ENCODE results near the gene ZBED3.
A peak's percentile ranks its signal among the peaks of the same experiment; 100 is the strongest.
"Not testable (repeated sequence)": the region's sequence is repeated elsewhere in the genome, so short reads cannot be mapped to it uniquely, and the experiment has no call there.

The ZBED3 gene, protein sequence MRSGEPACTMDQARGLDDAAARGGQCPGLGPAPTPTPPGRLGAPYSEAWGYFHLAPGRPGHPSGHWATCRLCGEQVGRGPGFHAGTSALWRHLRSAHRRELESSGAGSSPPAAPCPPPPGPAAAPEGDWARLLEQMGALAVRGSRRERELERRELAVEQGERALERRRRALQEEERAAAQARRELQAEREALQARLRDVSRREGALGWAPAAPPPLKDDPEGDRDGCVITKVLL

DNA sequence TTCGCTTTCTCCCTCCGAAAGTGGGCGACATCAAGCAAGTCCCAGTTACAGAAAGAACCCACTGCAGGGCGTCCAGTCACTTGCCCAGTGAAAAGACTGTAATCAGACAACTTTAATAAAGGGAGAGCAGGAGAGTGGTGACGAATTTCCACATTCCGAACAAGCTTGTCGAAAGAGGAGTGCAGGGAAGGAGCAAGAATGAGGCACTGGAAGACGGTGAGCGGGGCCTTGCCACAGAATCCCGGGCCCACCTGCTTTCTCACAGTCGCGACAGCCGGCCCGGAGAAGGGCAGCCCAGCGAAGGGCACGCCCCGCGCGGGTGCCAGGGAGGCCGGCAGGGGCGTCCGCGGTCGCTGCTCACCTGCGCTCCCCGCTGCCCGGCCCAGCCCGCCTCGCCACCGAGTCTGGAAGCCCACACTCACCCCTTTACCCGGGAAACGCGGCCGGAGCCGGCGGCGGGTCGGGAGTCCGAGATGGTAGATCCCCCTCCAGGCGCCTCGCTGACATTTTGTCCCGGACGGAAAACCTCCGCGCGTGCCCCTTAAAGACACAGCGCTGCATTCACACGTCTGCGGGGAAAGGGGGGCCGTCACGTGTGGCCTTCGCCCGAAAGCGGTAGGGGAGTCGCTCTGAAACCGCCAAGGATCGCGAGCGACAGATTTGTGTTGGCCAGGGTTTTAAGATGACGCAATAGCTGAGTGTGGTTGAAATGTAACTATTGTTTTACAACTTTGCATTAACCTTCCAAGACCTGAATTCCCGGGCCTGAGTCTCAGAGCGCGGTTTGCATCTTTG, at the start of gene ZBED3:
TSS of gene ZBED3 (minus strand) at position 597 of the 795 bp plus-strand sequence. CDS start 9,407 bp downstream, outside the sequence.
- DNase-seq, result peak; percentile 16

DNA sequence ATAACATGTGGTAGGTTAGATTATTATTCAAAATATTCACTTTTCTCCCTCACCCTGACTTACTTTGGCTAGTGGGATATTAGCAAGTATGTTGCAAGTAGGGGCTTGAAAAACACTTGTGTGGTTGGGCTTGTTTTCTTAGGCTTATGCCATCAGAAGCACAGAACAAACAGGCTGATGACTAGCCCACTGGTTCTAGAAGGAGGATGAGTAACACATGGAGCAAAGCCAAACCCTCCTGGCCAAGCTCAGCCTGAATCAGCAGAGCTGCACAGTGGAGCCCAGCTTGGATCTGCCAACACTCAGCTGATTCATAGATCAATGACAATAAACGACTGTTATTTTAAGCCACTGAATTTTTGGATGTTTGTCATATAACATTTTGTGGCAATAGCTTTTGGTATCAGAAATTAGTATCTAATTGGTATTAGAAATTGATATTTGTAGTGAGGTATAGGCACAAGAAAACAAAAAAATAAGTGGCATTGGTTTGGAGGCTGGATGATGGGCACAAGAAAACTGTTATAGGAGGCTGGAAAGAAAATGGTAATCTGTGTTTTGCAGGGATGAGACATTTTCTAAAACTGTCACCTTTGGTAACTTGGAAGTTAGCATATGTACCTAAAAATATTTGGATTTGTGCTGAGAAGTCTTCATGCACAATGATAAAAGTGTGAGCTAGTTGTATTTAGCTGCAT, 46.1 kb upstream of the ZBED3 start:
- DNase-seq, result no peak

DNA sequence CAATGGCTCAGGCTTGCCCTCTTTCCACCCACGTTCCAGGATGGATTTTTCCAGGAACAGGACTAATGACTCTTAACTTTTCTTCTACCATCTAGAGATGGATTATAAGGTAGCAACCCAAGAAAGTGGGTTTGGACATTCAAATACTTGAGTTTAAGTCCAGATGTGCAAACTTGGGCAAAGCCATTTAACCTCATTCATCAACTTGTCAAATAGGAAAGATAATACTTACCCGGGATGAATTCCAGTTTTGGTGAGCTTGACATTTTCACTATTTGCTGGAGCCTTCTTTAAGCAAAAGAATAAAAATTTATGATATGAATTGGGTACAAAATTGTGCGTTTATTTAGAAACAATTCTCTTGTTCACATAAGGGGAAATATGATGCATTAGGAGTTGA, 44.3 kb upstream of the ZBED3 start:
- no peak for DNase-seq

DNA sequence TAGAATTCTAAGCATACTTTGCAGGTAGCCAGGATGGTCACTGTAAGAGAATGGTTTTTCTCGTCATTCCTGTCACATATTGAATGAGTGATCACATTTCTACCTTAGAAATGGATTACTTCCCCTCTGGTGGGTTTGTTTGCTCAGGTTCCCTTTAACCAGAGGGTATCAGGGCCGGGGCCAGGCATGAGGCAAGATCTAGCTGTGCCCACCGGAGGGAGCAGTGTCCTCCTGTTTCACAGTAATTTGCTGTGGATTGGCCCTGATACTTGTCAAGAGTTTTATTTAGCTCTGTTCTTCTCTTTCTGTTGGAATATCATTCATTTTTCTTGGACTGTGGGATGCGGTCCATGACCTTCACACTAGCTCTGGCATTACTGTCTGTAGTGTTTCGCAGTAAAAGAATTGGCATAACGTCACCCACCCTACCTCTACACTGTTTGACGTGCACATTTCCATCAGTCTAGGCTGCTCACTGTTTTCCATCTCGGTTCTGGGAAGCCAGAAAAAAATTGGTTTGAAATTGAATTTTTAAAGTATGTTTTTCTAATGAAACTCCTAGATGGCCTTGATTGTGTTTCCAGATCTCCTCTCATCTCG, 42.4 kb upstream of the ZBED3 start:
- no peak for DNase-seq

DNA sequence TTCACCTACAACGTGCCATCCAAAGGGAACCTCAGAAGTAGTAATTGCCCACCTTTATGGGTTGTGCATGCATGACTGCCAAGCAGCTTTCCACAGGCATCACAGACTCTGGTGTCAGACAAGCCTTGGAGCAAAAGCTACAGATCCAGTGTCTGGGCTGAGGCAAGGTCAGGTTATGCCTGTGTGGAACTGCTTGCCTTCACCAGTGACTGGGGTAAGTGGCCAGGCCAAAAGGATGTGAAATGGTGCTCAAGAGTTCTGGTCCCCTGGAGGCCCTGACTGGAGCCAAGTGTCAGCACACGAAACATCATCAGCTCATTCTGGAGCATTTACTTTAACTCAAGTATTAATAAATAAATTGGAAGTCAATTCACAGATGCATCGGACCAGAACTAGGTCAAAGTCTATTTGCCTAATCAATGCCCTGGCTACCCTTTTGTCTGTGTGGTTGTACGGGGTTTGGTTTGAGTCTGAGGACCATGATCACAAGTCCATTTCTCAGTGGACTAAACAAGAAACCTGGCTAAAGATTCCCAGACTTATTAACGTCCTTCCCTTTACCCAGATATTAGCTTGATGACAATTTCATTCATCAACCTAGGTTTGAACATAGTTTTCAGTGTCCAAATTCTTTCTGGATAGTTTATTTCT, 41.5 kb upstream of the ZBED3 start:
- DNase-seq, result no peak

DNA sequence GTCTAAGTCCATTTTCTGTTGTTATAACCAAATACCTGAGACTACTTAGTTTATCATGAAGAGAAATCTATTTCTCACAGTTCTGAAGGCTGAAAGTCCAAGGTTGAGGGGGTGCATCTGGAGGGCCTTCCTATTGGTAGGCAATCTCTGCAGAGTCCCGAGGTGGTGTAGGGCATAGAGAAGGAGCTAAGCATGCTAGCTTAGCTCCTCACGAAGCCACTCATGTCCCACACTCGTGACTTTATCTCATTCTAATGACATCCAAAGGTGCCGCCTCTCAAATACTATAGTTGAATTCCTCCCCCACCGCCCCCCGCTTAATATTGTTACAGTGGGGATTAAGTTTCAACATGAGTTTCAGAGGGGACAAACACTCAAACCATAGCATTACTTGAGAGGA, 36.0 kb upstream of the ZBED3 start:
- no peak for DNase-seq

DNA sequence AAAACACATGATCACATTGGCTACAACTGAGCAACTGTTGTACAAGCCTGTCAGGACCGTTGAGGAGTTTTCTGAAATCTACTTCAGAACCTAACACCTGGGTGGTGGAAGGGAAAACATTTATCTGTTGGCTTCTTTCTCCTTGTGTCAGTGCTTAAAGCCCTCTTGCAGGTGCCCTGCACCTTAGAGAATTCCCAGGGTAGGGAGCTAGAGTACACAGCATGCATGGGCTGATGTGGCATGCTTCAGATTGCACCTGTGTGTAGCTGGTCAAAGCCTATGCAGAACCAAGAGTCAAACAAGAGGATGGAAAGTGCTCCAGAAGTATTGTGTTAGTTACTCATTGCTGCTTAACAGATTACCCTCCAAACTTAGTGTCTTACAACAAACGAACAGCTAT, 33.6 kb upstream of the ZBED3 start:
- DNase-seq, result no peak

DNA sequence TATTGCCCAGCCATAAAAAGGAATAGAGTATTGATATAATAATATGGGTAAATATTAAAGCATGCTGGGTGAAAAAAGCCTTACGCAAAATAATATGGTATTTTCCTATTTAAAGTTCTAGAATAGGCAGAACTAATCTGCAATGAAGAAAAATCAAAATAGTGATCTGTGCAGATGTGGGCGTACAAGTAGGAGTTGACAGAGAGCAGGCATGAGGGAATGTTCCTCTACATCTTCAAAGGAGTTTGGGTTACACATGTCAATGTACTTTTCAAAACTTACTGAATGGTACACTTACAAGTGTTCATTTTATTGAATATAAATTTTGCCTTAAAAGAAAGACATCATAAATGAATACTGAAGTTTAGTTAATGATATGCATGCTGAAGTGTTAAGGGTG, 33.0 kb upstream of the ZBED3 start:
- no peak for DNase-seq

DNA sequence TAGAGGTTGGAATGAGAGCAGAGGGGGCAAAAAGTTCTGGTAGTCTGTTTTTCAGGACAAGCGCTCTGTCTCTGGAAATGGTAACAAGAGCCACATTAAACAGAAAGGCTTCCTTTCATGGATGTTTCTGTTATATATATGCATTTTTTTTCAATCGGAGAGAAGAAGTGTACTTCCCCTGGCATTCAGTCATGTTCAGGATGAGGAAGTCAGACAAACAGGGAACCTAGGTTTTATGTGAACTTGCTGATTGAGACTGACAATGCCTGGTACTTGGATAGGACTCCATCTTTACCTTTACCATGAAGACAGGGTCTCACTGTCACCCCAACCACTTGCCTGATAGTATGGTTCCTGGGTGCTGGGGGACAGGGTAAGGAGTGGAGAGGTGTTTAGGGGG, 30.1 kb upstream of the ZBED3 start:
- DNase-seq, result no peak

DNA sequence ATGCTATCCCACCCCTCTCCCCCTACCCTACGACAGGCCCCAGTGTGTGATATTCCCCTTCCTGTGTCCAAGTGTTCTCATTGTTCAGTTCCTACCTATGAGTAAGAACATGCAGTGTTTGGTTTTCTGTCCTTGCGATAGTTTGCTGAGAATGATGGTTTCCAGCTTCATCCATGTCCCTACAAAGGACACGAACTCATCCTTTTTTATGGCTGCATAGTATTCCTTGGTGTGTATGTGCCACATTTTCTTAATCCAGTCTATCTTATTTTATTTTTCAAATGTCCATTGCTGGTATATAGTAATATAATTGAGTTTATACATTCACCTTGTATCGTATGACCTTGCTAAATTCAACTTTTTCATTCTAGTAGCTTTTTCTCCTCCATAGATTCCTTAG, 19.9 kb upstream of the ZBED3 start:
- DNase-seq, result not testable (repeated sequence)

DNA sequence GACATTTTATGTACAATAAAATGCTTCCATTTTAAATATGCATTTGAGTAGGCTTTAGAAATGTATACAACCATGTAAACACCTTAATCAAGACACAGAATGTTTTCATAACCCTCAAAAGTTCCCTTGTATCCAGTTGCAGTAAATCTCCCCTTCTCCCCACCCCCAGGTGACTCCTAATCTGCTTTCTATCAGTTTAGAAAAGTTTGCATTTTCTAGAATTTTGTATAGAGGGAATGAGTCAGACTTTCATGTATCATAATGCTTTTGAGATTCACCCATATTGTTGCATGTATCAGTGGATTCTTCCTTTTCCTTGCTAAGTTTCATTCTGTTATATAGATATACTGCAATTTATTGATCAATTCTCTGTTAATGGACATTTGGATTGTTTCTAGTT, 17.7 kb upstream of the ZBED3 start:
- no peak for DNase-seq

DNA sequence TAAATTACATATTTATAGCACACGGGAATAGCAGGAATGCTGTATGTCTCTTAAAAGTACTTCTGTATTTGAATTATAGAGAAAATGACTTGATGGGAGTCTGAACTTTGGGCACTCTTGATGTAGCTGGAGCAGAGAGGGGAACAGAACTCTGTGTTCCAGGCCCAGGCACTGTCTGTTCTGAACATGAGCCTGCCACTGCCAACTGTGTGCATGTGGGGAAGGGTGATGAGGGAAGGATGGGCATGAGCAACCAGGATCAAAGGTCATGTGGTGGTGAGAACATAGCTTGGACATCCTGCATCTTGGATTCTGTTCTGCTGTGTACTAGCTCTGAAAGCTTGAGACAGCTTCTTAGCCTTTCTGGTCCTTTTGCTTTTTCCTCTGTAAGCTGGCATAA, 16.4 kb upstream of the ZBED3 start:
- DNase-seq, result no peak

DNA sequence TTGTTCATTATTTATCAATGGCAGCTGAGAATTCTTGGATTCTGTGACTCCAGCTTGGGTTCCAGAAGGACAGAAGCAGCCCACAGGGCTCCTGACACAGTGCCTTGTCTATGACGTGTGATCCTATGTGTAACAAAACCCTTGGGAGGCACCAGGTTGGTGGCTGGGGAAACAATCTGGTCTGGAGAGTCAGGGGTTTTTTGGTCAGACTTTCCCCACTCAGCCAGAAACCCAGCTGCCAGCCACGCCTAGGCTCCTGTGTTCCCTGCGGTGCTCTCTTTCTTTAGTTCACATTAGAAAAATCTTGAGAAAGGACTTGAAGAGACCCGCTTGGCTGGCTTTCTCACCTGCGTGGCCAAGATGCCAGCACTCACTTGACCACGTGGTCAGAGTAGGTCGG, 15.5 kb upstream of the ZBED3 start:
- no peak for DNase-seq

DNA sequence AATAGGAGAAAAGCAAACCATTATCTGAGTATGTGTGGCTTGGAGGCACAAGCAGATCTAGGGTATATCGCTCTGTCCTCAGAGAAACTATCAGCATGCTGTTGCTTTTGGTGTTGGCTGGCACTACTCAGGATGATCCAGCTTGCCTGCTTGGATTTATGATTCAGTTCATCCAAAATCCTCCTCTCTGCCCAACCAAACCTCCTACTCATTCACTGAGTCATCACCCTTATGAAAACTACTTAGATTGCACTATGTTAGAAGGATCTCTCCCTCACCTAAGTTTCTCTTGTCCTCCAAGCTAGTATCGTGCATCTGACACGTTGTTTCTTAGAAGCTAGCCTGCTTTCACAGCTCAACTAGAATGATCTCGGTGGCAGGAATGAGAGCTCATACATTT, 14.2 kb upstream of the ZBED3 start:
- no peak for DNase-seq

DNA sequence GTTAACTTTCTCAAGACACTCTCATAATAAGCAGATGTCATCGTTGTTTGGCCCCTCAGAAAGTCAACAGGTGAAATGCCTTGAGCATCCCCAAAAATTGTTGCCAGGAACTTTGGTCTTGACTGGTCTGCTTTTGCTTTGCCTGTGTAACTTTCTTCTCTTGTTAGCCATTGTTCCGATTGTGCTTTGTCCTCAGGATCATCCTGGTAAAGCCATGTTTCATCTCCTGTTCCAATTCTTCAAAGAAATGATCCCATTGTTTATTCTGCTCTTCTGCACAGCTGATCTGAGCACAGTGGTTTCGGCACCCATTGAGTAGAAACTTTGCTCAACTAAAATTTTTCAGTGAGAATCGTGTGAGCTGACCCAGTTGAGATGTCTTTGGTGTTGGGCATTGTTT, 8.1 kb upstream of the ZBED3 start:
- no peak for DNase-seq

DNA sequence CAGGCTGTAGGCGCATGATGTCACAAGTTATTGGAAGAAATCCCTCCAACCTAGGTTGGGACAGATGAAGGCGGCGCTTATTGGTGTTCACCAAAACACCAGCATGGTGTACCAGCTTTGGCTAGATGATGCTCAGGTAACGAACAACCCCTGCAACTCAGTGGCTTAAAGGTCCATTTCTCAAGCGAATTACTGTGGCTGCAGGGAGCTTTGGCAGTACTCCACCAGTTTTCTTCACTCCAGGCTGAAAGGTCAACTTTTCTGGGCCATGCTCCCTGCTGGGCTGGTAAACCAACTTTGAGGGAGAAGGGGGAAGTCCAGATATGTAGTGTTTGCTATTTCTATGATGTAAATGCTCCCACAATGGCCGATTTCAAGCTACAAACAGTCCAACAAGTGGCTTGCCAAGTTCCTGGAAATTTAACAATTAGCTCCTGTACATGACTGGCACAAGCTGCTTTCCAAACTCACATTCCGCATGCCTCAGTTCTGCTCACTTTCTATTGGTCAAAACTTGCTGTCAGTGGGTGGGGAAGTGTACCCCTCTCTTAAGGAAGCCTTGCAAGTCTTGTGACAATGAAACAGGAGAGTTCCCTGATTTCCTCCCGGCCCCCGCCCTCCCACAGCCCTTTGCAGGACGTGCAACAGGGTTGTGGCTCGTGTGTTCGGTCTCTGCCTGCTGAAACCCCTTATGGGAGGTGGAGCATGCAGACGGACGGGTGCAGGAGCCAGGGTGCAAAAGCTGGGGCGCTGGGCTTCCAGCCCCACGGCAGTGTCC, 588 bp upstream of the ZBED3 start:
- DNase-seq, result no peak

DNA sequence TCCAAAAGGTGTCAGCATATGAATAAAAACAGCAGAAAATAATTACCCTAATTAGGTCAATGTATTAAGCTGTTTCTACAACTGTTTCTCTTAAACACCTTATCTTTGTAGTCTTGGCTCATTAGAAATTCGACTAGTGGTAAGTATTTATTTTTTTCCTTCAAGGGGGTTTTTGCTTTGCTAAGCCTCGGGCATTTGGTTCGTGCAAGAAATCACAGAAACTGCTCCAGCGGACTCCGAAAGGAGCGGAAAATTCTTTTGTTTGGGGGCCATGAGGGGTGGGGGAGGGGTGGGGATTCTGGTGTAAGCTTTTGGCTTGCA, 757 bp downstream of the ZBED3 start:
- no peak for DNase-seq

DNA sequence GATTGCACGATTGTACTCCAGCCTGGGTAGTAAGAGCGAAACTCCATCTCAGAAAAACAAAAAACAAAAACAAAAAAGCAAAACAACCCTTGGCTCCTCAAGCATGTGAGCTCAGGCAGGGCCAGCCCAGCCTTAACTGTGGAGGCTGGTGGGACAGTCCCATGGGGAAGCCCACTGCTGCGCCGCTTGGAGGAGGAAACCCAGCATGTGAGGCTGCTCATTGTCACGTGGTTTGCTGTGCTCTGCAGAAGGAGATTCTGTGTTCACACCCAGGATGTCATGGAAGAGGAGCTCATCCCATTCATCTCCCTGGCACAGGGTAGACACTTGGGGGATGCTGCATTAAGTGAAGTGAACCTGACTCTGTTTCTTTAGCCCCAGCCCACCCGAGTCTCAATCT, 4.0 kb downstream of the ZBED3 start:
- no peak for DNase-seq

DNA sequence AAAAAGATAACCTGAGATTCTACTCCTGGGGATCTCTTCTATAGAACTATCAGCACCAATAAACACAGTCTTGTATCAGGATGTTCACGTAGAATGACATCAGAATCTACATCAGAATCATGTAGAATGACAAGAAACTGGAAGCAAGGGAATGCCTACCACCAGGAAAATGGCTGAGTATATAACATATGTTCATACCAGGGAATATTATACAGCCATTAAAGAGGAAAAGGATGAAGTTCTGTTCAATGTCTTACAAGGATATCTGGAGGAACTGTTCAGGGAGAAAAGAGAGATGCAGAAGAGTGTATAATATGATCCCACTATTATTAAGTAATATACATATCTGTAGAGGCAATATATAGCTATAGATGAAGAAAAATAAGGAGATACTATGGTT, 4.8 kb downstream of the ZBED3 start:
- DNase-seq, result no peak

DNA sequence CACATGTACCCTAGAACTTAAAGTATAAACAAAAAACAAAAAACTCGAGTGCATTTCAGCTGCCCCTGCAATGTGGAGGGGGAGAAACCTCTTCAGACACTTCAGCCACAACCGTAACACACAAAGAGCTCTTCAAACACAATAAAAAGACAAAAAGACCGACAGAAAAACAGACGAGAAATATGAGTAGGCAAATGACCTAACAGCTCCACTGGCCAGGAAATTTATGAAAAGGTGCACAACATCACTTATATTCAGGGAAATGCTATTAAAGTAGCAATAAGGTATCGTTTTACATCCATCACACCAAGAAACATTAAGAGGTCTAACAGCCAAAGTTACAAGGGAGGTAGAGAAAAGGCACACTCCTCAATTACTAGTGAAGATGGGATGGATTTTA, 6.2 kb downstream of the ZBED3 start:
- no peak for DNase-seq

DNA sequence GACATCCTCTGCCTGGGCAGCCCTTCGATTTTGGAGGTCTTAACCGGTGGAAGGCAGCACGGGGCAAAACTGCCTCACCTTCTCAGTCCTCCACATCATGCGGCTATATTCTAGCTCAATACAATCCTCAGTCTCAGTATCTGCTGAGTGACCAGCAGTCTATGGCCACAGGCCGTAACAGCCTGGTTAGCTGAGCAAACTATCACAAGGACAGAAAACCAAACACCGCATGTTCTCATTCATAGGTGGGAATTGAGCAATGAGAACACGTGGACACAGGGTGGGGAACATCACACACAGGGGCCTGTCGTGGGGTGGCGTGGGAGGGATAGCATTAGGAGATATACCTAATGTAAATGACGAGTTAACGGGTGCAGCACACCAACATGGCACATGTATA, 6.6 kb downstream of the ZBED3 start:
- DNase-seq, result not testable (repeated sequence)

DNA sequence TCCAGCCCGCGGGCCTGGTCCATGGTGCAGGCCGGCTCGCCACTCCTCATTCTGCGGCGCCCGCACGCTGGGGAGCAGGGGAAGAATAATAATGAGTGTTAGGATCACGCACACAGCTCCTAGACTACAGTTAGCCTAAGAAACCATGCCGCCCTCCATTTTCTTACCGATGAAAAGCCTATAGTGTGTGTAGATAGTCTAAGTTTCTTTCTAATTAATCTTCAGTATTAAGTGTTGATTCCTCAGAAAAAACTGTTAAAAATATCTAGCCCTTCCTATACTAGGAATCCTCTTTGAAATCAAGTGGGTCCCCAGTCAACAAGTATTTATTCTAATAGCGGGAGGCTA, 9.3 kb downstream of the ZBED3 start:
- no peak for DNase-seq

Data from NCI-H1417 treated with DMSO at 0.1 percent for 48 hours (cell line).